Measurements from ENCODE around the gene DMAP1. TPM values are rescaled to one million over a fixed set of nuclear protein-coding genes. Genes with fewer than 3 reads are reported as not detected.

DMAP1 gene
- total RNA-seq, 3 donors from 2014 or later (not counting 1 experiment from before 2014, with no cell fraction given): 61.1 to 73.3 (median 67.3) TPM

DNA sequence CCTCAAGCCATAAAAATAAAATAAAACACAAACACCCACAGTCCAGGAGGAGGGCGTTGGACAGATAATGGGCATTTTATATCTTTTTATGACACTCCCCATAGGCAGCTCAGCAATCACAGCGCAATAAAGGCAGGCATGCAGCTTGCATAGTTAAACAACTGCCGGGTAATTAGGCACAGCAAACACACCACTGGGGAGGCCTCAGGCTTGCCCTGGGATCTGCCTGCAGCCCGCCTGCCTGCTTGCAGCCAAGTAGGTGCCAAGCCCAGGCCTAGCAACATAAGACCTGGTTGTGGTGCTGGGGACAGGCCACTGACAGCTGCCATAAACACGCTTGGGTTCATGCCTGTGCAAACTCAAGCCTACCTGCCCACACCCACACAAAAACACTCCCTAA lies 54.2 kb downstream of the DMAP1 start:
- no peaks in the 10 kb centered on the region for H3K27me3 Mint-ChIP-seq (ENCODE audit: low read depth in 2 of 2)
- Histone ChIP-seq H3K27ac (ENCODE audit: low read length) (no peak overlapping the region), H3K4me1 (ENCODE audit: control insufficient read depth, insufficient read depth, low read length) (peaks cover 9% of the 10 kb centered on the region), H3K4me3 (ENCODE audit: low read length) (no peak overlapping the region), H3K27me3 (ENCODE audit: control insufficient read depth, insufficient read depth, low read length) (no peaks in the 10 kb centered on the region), H3K9me3 (ENCODE audit: control insufficient read depth, insufficient read depth, low read length) (no peaks in the 10 kb centered on the region), H3K36me3 (ENCODE audit: control insufficient read depth, insufficient read depth, low read length) (no peaks in the 10 kb centered on the region)
- peaks cover 12 to 35% of the 10 kb centered on the region in 2 donors for H3K4me1 Mint-ChIP-seq
- intact Hi-C loops (cut with micrococcal nuclease): no loop called here
- WGBS (ENCODE audit: insufficient coverage): 86% methylated on average over 5 of the region's 5 CpGs
- DNase-seq (no peak), ATAC-seq (no peak)
- H3K27ac Mint-ChIP-seq: no peak overlapping the region
- H3K36me3 Mint-ChIP-seq: no peaks in the 10 kb centered on the region
- no peaks in the 10 kb centered on the region for H3K9me3 Mint-ChIP-seq
- H3K4me3 Mint-ChIP-seq: no peak overlapping the region
- TF ChIP-seq, protein P1, sequence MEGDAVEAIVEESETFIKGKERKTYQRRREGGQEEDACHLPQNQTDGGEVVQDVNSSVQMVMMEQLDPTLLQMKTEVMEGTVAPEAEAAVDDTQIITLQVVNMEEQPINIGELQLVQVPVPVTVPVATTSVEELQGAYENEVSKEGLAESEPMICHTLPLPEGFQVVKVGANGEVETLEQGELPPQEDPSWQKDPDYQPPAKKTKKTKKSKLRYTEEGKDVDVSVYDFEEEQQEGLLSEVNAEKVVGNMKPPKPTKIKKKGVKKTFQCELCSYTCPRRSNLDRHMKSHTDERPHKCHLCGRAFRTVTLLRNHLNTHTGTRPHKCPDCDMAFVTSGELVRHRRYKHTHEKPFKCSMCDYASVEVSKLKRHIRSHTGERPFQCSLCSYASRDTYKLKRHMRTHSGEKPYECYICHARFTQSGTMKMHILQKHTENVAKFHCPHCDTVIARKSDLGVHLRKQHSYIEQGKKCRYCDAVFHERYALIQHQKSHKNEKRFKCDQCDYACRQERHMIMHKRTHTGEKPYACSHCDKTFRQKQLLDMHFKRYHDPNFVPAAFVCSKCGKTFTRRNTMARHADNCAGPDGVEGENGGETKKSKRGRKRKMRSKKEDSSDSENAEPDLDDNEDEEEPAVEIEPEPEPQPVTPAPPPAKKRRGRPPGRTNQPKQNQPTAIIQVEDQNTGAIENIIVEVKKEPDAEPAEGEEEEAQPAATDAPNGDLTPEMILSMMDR (IDR thresholded peaks at IDR 0.05): no peak

- ATAC-seq (no peak), DNase-seq (no peak)
- H3K36me3 Mint-ChIP-seq: no peaks in the 10 kb centered on the region
- H3K9me3 Mint-ChIP-seq: no peaks in the 10 kb centered on the region
- no peaks in the 10 kb centered on the region for H3K36me3 ChIP-seq (ENCODE audit: control insufficient read depth, insufficient read depth, low read length)
- no peak overlapping the region for H3K27ac ChIP-seq (ENCODE audit: low read length)
- H3K4me1 Mint-ChIP-seq: peaks cover 11 to 35% of the 10 kb centered on the region in 2 donors
- no peak overlapping the region for H3K27ac Mint-ChIP-seq
- H3K4me3 ChIP-seq (ENCODE audit: low read length): no peak overlapping the region
- intact Hi-C loops (cut with micrococcal nuclease): no loop called here
- H3K27me3 Mint-ChIP-seq (ENCODE audit: low read depth in 2 of 2): no peaks in the 10 kb centered on the region
- H3K4me3 Mint-ChIP-seq: no peak overlapping the region
- TF ChIP-seq, protein P1 (IDR thresholded peaks at IDR 0.05): no peak
- peaks cover 5% of the 10 kb centered on the region for H3K4me1 ChIP-seq (ENCODE audit: control insufficient read depth, insufficient read depth, low read length)
- H3K9me3 ChIP-seq (ENCODE audit: control insufficient read depth, insufficient read depth, low read length): no peaks in the 10 kb centered on the region
- no peaks in the 10 kb centered on the region for H3K27me3 ChIP-seq (ENCODE audit: control insufficient read depth, insufficient read depth, low read length)
- WGBS (ENCODE audit: insufficient coverage): 100% methylated on average over 1 of the region's 1 CpG
Observed at GRCh38 chr1:44268054-44268453, 54.8 kb downstream of the DMAP1 start.

Other genes with a start within 250 kb of the DMAP1 start
- 10 to 100 TPM; 18.2 to 27.3 (median 18.8) TPM for gene DPH2, start 243.5 kb upstream of the DMAP1 start, total RNA-seq
- gene ATP6V0B, start 238.5 kb upstream of the DMAP1 start, total RNA-seq: 100 to 1,000 TPM in 2 of 3 donors, 10 to 100 TPM in 1; 76.3 to 115 (median 113) TPM
- gene B4GALT2, start 234.3 kb upstream of the DMAP1 start, total RNA-seq: 1 to 10 TPM; 1.5 to 5.5 (median 2.2) TPM
- 1 to 10 TPM; 3.8 to 5.2 (median 3.9) TPM for gene CCDC24, start 221.9 kb upstream of the DMAP1 start, total RNA-seq
- under 1 TPM in 2 of 3 donors, not detected in 1; 0.29 to 0.55 TPM for gene SLC6A9, start 182.0 kb upstream of the DMAP1 start, total RNA-seq
- not detected for gene KLF17, start 94.7 kb upstream of the DMAP1 start, total RNA-seq
- gene KLF18, start 71.8 kb upstream of the DMAP1 start, total RNA-seq: not detected
- gene ERI3, start 141.8 kb downstream of the DMAP1 start, total RNA-seq: 10 to 100 TPM; 28.3 to 35.3 (median 30.4) TPM
- 100 to 1,000 TPM in 2 of 3 donors, 10 to 100 TPM in 1; 88.5 to 107 (median 105) TPM for gene RNF220, start 191.8 kb downstream of the DMAP1 start, total RNA-seq